ENCODE results near the gene TMEM175. TPM values are rescaled to one million over a fixed set of nuclear protein-coding genes. Genes with fewer than 3 reads are reported as not detected.

The TMEM175 gene
- total and polyA plus RNA-seq, 12 donors = 15.6 to 49.6 (median 19.0) TPM

DNA sequence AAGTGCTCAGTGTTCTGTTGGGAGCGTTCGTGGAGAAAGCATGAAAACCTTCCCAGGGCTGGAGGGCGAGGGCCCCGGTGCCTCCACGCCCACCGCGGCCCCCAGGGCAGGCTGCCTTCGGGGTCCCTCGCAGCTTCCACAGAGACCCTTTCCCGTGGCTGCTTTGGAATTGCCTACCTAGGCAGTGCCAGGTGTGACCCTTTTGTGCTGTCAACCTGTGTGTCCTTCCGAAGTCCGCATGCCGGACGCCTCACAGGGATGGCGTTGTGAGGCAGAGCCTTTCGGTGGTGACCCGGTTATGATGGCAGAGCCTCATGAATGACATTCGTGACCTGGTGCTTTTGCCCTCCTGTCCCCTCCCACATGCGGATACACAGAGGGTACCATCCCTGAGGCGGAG is 17.4 kb downstream of the TMEM175 start:
- H3K4me1 ChIP-seq = peaks cover 0 to 6% (median 0%) of the 10 kb centered on the region in 9 donors

DNA sequence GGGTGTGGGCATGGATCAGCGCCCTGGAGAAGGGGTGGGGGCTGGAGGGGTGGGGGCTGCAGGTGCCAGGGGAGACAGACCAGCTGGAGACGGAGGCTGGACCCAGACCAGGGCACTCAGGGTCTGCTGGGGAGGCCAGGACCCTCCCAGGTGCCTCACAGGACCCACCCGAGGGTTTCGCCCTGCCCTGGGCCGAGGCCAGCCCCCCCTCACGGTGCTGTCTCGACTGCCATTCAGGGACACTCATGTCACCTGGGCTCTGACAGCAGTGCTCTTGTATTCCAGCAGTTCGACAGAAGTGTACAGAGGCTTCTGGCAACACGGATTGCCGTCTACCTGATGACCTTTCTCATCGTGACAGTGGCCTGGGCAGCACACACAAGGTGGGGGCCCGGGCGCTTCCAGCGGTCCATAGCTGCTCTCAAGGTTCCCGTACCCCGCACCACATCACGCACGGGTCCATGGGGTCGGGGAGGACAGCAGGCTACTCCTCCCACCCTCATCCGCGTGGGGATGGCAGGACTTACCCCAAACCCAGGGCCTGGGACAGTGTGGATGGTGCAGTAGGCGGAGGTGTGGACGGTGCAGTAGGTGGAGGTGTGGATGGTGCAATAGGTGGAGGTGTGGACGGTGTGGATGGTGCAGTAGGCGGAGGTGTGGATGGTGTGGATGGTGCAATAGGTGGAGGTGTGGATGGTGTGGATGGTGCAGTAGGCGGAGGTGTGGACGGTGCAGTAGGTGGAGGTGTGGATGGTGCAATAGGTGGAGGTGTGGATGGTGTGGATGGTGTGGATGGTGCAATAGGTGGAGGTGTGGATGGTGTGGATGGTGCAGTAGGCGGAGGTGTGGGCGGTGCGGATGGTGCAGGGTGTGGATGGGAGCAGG is 18.1 kb downstream of the TMEM175 start:
- DNase-seq = no peak
- Histone ChIP-seq H3K27me3 (no peaks in the 10 kb centered on the region), H3K27ac (no peak overlapping the region), H3K4me1 (peaks cover 0 to 6% (median 0%) of the 10 kb centered on the region in 9 donors), H3K4me3 (no peak overlapping the region), H3K9me3 (no peaks in the 10 kb centered on the region), H3K36me3 (peaks cover 0 to 46% (median 8%) of the 10 kb centered on the region in 9 donors)
- 91 to 92% methylated on average over 30 of the region's 30 CpGs for WGBS, 2 donors
- TF ChIP-seq, protein P1, sequence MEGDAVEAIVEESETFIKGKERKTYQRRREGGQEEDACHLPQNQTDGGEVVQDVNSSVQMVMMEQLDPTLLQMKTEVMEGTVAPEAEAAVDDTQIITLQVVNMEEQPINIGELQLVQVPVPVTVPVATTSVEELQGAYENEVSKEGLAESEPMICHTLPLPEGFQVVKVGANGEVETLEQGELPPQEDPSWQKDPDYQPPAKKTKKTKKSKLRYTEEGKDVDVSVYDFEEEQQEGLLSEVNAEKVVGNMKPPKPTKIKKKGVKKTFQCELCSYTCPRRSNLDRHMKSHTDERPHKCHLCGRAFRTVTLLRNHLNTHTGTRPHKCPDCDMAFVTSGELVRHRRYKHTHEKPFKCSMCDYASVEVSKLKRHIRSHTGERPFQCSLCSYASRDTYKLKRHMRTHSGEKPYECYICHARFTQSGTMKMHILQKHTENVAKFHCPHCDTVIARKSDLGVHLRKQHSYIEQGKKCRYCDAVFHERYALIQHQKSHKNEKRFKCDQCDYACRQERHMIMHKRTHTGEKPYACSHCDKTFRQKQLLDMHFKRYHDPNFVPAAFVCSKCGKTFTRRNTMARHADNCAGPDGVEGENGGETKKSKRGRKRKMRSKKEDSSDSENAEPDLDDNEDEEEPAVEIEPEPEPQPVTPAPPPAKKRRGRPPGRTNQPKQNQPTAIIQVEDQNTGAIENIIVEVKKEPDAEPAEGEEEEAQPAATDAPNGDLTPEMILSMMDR (IDR thresholded peaks at IDR 0.05) = no peak
- intact Hi-C loops (cut with DNase I) = loop anchor here in 1 of 10 donors (10.0 kb wide), 1 partner anchor 206 kb away; no protein-coding TSS in a partner anchor
- no peak for ATAC-seq

More for the DNA sequence above, 17.4 kb downstream of the TMEM175 start:
- intact Hi-C loops (cut with DNase I) = loop anchor here in 1 of 10 donors (10.0 kb wide), 1 partner anchor 205 kb away; no protein-coding TSS in a partner anchor
- Histone ChIP-seq H3K9me3 (no peaks in the 10 kb centered on the region), H3K27me3 (no peaks in the 10 kb centered on the region), H3K27ac (no peak overlapping the region), H3K4me3 (no peak overlapping the region), H3K36me3 (peaks cover 0 to 38% (median 8%) of the 10 kb centered on the region in 9 donors)
- no peak for ATAC-seq
- 90 to 95% methylated on average over 20 of the region's 20 CpGs for WGBS, 2 donors
- no peak for DNase-seq
- TF ChIP-seq, protein P1 (IDR thresholded peaks at IDR 0.05) = no peak

DNA sequence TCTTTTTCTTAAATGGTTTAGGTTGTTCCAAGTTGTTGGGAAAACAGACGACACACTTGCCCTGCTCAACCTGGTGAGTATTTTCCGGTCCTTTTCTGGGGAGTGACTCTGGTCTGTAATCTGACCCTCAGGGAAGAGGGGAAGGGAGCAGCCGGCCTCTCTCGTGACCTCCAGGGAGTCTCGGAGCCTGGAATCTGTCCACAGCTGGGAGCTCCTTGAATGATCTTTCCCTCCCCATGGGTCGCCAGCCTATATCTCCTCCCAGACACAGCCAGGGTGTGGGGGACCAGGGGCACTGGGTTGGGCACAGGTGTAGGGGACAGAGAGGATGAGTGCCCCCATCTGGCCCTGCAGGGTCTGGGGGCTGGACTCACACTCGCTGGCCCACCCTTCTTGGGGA is 18.9 kb downstream of the TMEM175 start:
- no peak for DNase-seq

More for the DNA sequence above, 18.9 kb downstream of the TMEM175 start:
- WGBS, 2 donors = 79 to 82% methylated on average over 7 of the region's 7 CpGs
- Histone ChIP-seq H3K27me3 (no peaks in the 10 kb centered on the region), H3K4me3 (no peak overlapping the region), H3K27ac (no peak overlapping the region), H3K4me1 (peaks cover 0 to 6% (median 0%) of the 10 kb centered on the region in 9 donors), H3K36me3 (peaks cover 0 to 50% (median 8%) of the 10 kb centered on the region in 9 donors), H3K9me3 (no peaks in the 10 kb centered on the region)
- TF ChIP-seq, protein P1 (IDR thresholded peaks at IDR 0.05) = no peak
- ATAC-seq = no peak
- intact Hi-C loops (cut with DNase I) = loop anchor here in 1 of 10 donors (10.0 kb wide), 1 partner anchor 206 kb away; no protein-coding TSS in a partner anchor
